H1 (cell line): Measurements from ENCODE around the gene SPATA16. TPM values are rescaled to one million over a fixed set of nuclear protein-coding genes. Genes with fewer than 3 reads are reported as not detected.

Experiments
- CTCF ChIA-PET: fragments of 300-600 bp; sonication (Branson Sonifier 250); formaldehyde crosslinking; loops from one replicate; lab custom pipeline; 2021; ENCODE audit not compliant: partially characterized antibody; lab: Charles Lee
- POLR2A ChIA-PET: fragments of 300-600 bp; sonication (Branson Sonifier 250); formaldehyde crosslinking; loops from one replicate; lab custom pipeline; 2021; ENCODE audit warnings: inconsistent platforms; ENCODE audit not compliant: partially characterized antibody; lab: Charles Lee
- DNase-seq, 2 experiments: peaks; one replicate each; pipeline versions ENCODE4 v3.0.0 to v3.0.0-alpha.2; 2010 to 2022; ENCODE audit warnings: low spot score in 2 of 2, low read depth in 1 of 2, mixed read lengths in 1 of 2
- FAIRE-seq: peaks from 2 replicates; lab custom pipeline; 2011; peaks lifted over from hg19 to GRCh38; lab: Jason Lieb, UNC
- H2AFZ ChIP-seq: 2 replicates; pipeline ENCODE4 v1.8.1; 2012; ENCODE audit warnings: low read length, inconsistent platforms
- H2AK5ac ChIP-seq: 2 replicates; pipeline ENCODE4 v1.6.1; 2013; ENCODE audit warnings: low read depth, low read length
- H2BK120ac ChIP-seq: replicated peaks from 2 replicates; pipeline ENCODE3; 2013; ENCODE audit warnings: low read depth, low read length, inconsistent platforms
- H2BK12ac ChIP-seq: 2 replicates; pipeline ENCODE4 v1.6.1; 2013; ENCODE audit warnings: low read depth, low read length
- H2BK15ac ChIP-seq: 2 replicates; pipeline ENCODE4 v1.6.1; 2013; ENCODE audit warnings: low read length
- H2BK20ac ChIP-seq: 2 replicates; pipeline ENCODE4 v1.6.1; 2013; ENCODE audit warnings: low read length
- H2BK5ac ChIP-seq: 2 replicates; pipeline ENCODE4 v1.6.1; 2013; ENCODE audit warnings: low read depth, low read length
- H3K14ac ChIP-seq: 2 replicates; pipeline ENCODE4 v1.6.1; 2013; ENCODE audit warnings: inconsistent platforms; ENCODE audit not compliant: insufficient read length
- H3K18ac ChIP-seq: 2 replicates; pipeline ENCODE4 v1.6.1; 2013; ENCODE audit warnings: low read length; ENCODE audit errors: extremely low read depth
- H3K23ac ChIP-seq: 2 replicates; pipeline ENCODE4 v1.6.1; 2013; ENCODE audit warnings: inconsistent platforms; ENCODE audit not compliant: insufficient read length
- H3K23me2 ChIP-seq: 2 replicates; pipeline ENCODE4 v1.6.1; 2013; ENCODE audit warnings: low read depth, low read length
- H3K27ac ChIP-seq: 2 replicates; pipeline ENCODE4 v1.6.1; 2011; ENCODE audit warnings: low read depth, low read length, inconsistent platforms
- H3K27me3 ChIP-seq, 4 experiments: replicated peaks in 1 of 4; 1 replicate in 1 of 4; 2 replicates in 3 of 4; pipeline versions ENCODE4 v1.6.1 to v1.8.1; 2011 to 2013; ENCODE audit warnings: low read length in 3 of 4, mild to moderate bottlenecking in 3 of 4, inconsistent platforms in 2 of 4, mixed read lengths in 2 of 4, moderate library complexity in 1 of 4; ENCODE audit not compliant: control insufficient read depth in 3 of 4, insufficient read depth in 3 of 4; ENCODE audit errors: extremely low read depth in 1 of 4
- H3K36me3 ChIP-seq, 4 experiments: 2 replicates each; pipeline versions ENCODE4 v1.6.1 to v1.8.1; 2011 to 2013; ENCODE audit warnings: mild to moderate bottlenecking in 4 of 4, low read length in 3 of 4, moderate library complexity in 2 of 4, control low read depth in 1 of 4, inconsistent platforms in 1 of 4; ENCODE audit not compliant: insufficient read depth in 4 of 4, control insufficient read depth in 2 of 4
- H3K4ac ChIP-seq: replicated peaks from 2 replicates; pipeline ENCODE3; 2013; ENCODE audit warnings: low read length, low read depth, mixed read lengths, inconsistent platforms; ENCODE audit not compliant: insufficient read length
- H3K4me1 ChIP-seq, 4 experiments: replicated peaks in 1 of 4; 1 replicate in 1 of 4; 2 replicates in 3 of 4; pipeline versions ENCODE4 v1.6.1 to v1.8.1; 2011 to 2013; ENCODE audit warnings: low read length in 3 of 4, inconsistent platforms in 2 of 4, mixed read lengths in 1 of 4; ENCODE audit not compliant: insufficient read depth in 4 of 4, control insufficient read depth in 3 of 4
- H3K4me2 ChIP-seq, 2 experiments: 2 replicates each; pipeline versions ENCODE4 v1.6.1 to v1.8.1; 2011 to 2013; ENCODE audit warnings: low read depth in 2 of 2, low read length in 2 of 2, control low read depth in 1 of 2, inconsistent platforms in 1 of 2, mild to moderate bottlenecking in 1 of 2; ENCODE audit not compliant: insufficient read depth in 1 of 2
- H3K4me3 ChIP-seq, 4 experiments: fragments of 200-600, 300-600 bp in 1 of 4; sonication (generic), shearing (Covaris generic), sonication (Bioruptor Twin) in 1 of 4; 2 replicates each; pipeline versions ENCODE4 v1.5.1 to v1.8.1; 2011 to 2016; ENCODE audit warnings: low read length in 4 of 4, low read depth in 3 of 4, control low read depth in 2 of 4, inconsistent platforms in 2 of 4, mild to moderate bottlenecking in 2 of 4, mixed read lengths in 1 of 4, moderate library complexity in 1 of 4; ENCODE audit not compliant: insufficient read depth in 2 of 4; ENCODE audit errors: extremely low read depth in 1 of 4
- H3K56ac ChIP-seq: replicated peaks from 2 replicates; pipeline ENCODE3; 2013; ENCODE audit warnings: low read depth, mild to moderate bottlenecking, mixed read lengths, low read length, inconsistent platforms; ENCODE audit not compliant: insufficient read length
- H3K79me1 ChIP-seq: 2 replicates; pipeline ENCODE4 v1.6.1; 2013; ENCODE audit warnings: low read depth, low read length, control low read depth
- H3K79me2 ChIP-seq, 2 experiments: 2 replicates each; pipeline versions ENCODE4 v1.6.1 to v1.8.1; 2012 to 2013; ENCODE audit warnings: low read length in 2 of 2, mild to moderate bottlenecking in 2 of 2, inconsistent platforms in 1 of 2; ENCODE audit not compliant: insufficient read depth in 2 of 2, control insufficient read depth in 1 of 2
- H3K9ac ChIP-seq, 4 experiments: replicated peaks in 1 of 4; 1 replicate in 1 of 4; 2 replicates in 3 of 4; pipeline versions ENCODE4 v1.6.1 to v1.8.1; 2011 to 2013; ENCODE audit warnings: low read depth in 3 of 4, low read length in 3 of 4, control low read depth in 2 of 4, mild to moderate bottlenecking in 2 of 4, moderate library complexity in 2 of 4, inconsistent platforms in 1 of 4; ENCODE audit errors: extremely low read depth in 1 of 4
- H3K9me3 ChIP-seq, 2 experiments: 2 replicates each; pipeline versions ENCODE4 v1.6.1 to v1.8.1; 2012 to 2013; ENCODE audit warnings: mild to moderate bottlenecking in 2 of 2, moderate library complexity in 2 of 2, control low read depth in 1 of 2, inconsistent platforms in 1 of 2, low read depth in 1 of 2, low read length in 1 of 2, mixed read lengths in 1 of 2; ENCODE audit not compliant: insufficient read depth in 2 of 2
- H4K20me1 ChIP-seq, 2 experiments: replicated peaks in 1 of 2; 2 replicates each; pipeline versions ENCODE3 to v1.8.1; 2011 to 2013; ENCODE audit warnings: inconsistent platforms in 2 of 2, low read length in 2 of 2, mild to moderate bottlenecking in 1 of 2; ENCODE audit not compliant: insufficient read depth in 2 of 2, control insufficient read depth in 1 of 2
- H4K5ac ChIP-seq: 2 replicates; pipeline ENCODE4 v1.6.1; 2013; ENCODE audit warnings: low read length, low read depth, mixed read lengths, inconsistent platforms; ENCODE audit not compliant: insufficient read length
- H4K8ac ChIP-seq: 2 replicates; pipeline ENCODE4 v1.8.0; 2013; ENCODE audit warnings: mild to moderate bottlenecking, moderate library complexity, low read length, inconsistent platforms; ENCODE audit not compliant: insufficient read depth; ENCODE audit errors: extremely low read depth
- H4K91ac ChIP-seq: replicated peaks from 2 replicates; pipeline ENCODE3; 2013; ENCODE audit warnings: low read length, mixed read lengths, inconsistent platforms; ENCODE audit not compliant: insufficient read length
- ASH2L ChIP-seq: fragments of 200-600, 300-600 bp; sonication (generic); IDR thresholded peaks from one replicate; pipeline ENCODE4 v1.7.1; 2017; ENCODE audit warnings: low read length
- EGR1 ChIP-seq: IDR thresholded peaks from 2 replicates; pipeline ENCODE4 v1.6.1; 2011; ENCODE audit warnings: low read depth, low read length, borderline replicate concordance
- EP300 ChIP-seq, 2 experiments: IDR thresholded peaks; 1 replicate in 1 of 2; 2 replicates in 1 of 2; pipeline ENCODE4 v1.6.1; 2011 to 2012; ENCODE audit warnings: low read depth in 2 of 2, low read length in 2 of 2, mild to moderate bottlenecking in 2 of 2, borderline replicate concordance in 1 of 2, inconsistent platforms in 1 of 2, moderate library complexity in 1 of 2
- WGBS, 2 experiments: shearing (Covaris generic) in 1 of 2; methylation state at CpG; one replicate each; pipeline versions ENCODE4 v1.1.6 to v1.1.7; 2013 to 2015; ENCODE audit warnings: low lambda C conversion rate in 2 of 2, mixed read lengths in 2 of 2, inconsistent platforms in 1 of 2, low coverage in 1 of 2, missing lambda C conversion rate in 1 of 2; ENCODE audit not compliant: insufficient replicate concordance in 2 of 2, insufficient coverage in 1 of 2, insufficient read length in 1 of 2; ENCODE audit errors: extremely low coverage in 1 of 2, missing lambda C conversion rate in 1 of 2; 5-methylcytosine and 5-hydroxymethylcytosine counted together
- polyA plus RNA-seq, 7 experiments: library from polyadenylated mRNA; depleted of rRNA in 3 of 7; stranded (reverse) in 5 of 7; unstranded in 2 of 7; fragments of >200 nt in 5 of 7; fragments of 200-250 nt in 2 of 7; gene quantifications; 1 replicate in 5 of 7; 2 replicates in 1 of 7; 4 replicates in 1 of 7; pipeline versions ENCODE4 v1.2.1 to v1.2.3, GENCODE V29; 2011 to 2013; ENCODE audit warnings: missing spikeins in 2 of 7, mixed read lengths in 2 of 7
- total RNA-seq: library from RNA; stranded (reverse); fragmentation: NEBNext Ultra II Directional; extraction: Animal tissue kit (Norgen Biotek cat#: 25700); gene quantifications from 2 replicates; pipeline ENCODE4 v1.2.1, GENCODE V29; 2021

Gene SPATA16
- total and polyA plus RNA-seq, 2 of the 8 experiments (the other 6 are each of a cell fraction or from before 2014, with no cell fraction given) = 0.05 to 2.7 TPM

DNA sequence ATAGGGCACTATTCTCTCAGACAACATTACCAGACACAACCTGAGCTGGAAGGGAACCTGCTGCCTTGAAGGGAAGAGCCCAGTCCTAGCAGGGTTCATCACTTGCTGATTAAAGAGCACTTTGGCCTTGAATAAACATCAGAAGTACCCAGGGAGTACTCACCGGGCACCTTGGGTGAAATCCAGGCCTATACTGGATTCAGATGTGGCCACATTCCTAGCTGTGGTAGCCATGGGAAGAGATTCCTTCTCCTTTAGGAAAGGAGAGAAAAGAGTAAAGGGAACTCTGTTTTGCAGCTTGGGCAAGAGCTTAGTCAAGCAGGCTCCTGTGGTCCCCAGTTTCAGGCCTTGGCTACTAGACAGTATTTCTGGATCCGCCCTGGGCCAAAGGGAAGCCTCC lies 195.0 kb downstream of the SPATA16 start:
- Histone ChIP-seq H4K5ac (no peak overlapping the region), H3K4me1 (no peaks in the 10 kb centered on the region), H2BK15ac (no peak overlapping the region), H3K14ac (no peak overlapping the region), H3K23me2 (no peaks in the 10 kb centered on the region), H2AK5ac (no peak overlapping the region), H3K23ac (no peak overlapping the region), H3K18ac (no peak overlapping the region), H4K91ac (no peak overlapping the region), H3K4me2 (no peak overlapping the region), H3K27me3 (no peaks in the 10 kb centered on the region), H3K79me2 (no peaks in the 10 kb centered on the region), H2BK5ac (no peak overlapping the region), H3K79me1 (no peaks in the 10 kb centered on the region), H2BK12ac (no peak overlapping the region), H2AFZ (no peak overlapping the region), H3K4me3 (no peak overlapping the region), H3K4ac (no peak overlapping the region), H3K56ac (no peak overlapping the region), H3K9ac (no peak overlapping the region), H4K8ac (no peak overlapping the region), H3K27ac (no peak overlapping the region), H4K20me1 (no peaks in the 10 kb centered on the region), H2BK20ac (no peak overlapping the region), H2BK120ac (no peak overlapping the region), H3K36me3 (no peaks in the 10 kb centered on the region), H3K9me3 (no peaks in the 10 kb centered on the region)
- CTCF ChIA-PET = interaction anchor here (1.1 to 1.5 kb wide), 3 partner anchors 15 to 110 kb away, joined by 3 read pairs; no protein-coding TSS in a partner anchor
- WGBS, 2 experiments = 86% methylated on average over 2 of the region's 2 CpGs; no CpG with 5 or more reads in 1 of the 2 experiments
- POLR2A ChIA-PET = no interaction called here
- DNase-seq (no peak), FAIRE-seq (no peak)
- TF ChIP-seq ASH2L (no peak), EGR1 (no peak), EP300 (IDR thresholded peaks at IDR 0.05; ENCODE audit: borderline replicate concordance in 1 of 2, low read depth in 2 of 2, low read length in 2 of 2) (no peak)
